Measurements from ENCODE around the gene SARDH. TPM values are rescaled to one million over a fixed set of nuclear protein-coding genes. Genes with fewer than 3 reads are reported as not detected.
"Not testable (repeated sequence)": the region's sequence is repeated elsewhere in the genome, so short reads cannot be mapped to it uniquely, and the experiment has no call there.

SARDH gene
- total RNA-seq, 1 donor from 2014 or later: 2.6 TPM

- DNase-seq: no peak
Observed at GRCh38 chr9:133775951-133776905, 38.1 kb upstream of the SARDH start.

GRCh38 chr9:133775291-133775690 is 37.1 kb upstream of the SARDH start:
- no peak for DNase-seq

GRCh38 chr9:133774799-133775198 is 36.6 kb upstream of the SARDH start:
- DNase-seq: no peak

GRCh38 chr9:133773889-133774655 is 35.9 kb upstream of the SARDH start:
- DNase-seq: no peak

- no peak for DNase-seq
Observed at GRCh38 chr9:133772581-133772980, 34.4 kb upstream of the SARDH start.

- DNase-seq: no peak
Observed at GRCh38 chr9:133771486-133772482, 33.6 kb upstream of the SARDH start.

GRCh38 chr9:133770076-133770777 is 32.1 kb upstream of the SARDH start:
- no peak for DNase-seq

- no peak for DNase-seq
Observed at GRCh38 chr9:133769511-133770075, 31.4 kb upstream of the SARDH start.

- DNase-seq: no peak
Observed at GRCh38 chr9:133768859-133769510, 30.8 kb upstream of the SARDH start.

- no peak for DNase-seq
Observed at GRCh38 chr9:133768371-133768858, 30.3 kb upstream of the SARDH start.

GRCh38 chr9:133767625-133768024 is 29.5 kb upstream of the SARDH start:
- no peak for DNase-seq

- no peak for DNase-seq
Observed at GRCh38 chr9:133767008-133767407, 28.9 kb upstream of the SARDH start.

GRCh38 chr9:133766234-133766633 is 28.1 kb upstream of the SARDH start:
- DNase-seq: not testable (repeated sequence)

GRCh38 chr9:133763272-133764183 is 25.4 kb upstream of the SARDH start:
- DNase-seq: no peak

- no peak for DNase-seq
Observed at GRCh38 chr9:133762488-133763271, 24.5 kb upstream of the SARDH start.

- DNase-seq: no peak
Observed at GRCh38 chr9:133761641-133762248, 23.6 kb upstream of the SARDH start.

GRCh38 chr9:133760713-133761290 is 22.6 kb upstream of the SARDH start:
- DNase-seq: no peak
